ENCODE measurements around the gene TM9SF3.
A peak's percentile ranks its signal among the peaks of the same experiment; 100 is the strongest.

The TM9SF3 gene

GRCh38 chr10:96478355-96478754, 108.5 kb downstream of the TM9SF3 start:
- Histone ChIP-seq H3K4me3 (ENCODE audit: low read depth, low read length) (no peak overlapping the region), H3K4me1 (no peaks in the 10 kb centered on the region), H3K27me3 (no peaks in the 10 kb centered on the region; the same call in 1 of the 2 replicates), H3K36me3 (no peaks in the 10 kb centered on the region), H3K9me3 (no peaks in the 10 kb centered on the region)
- TF ChIP-seq, protein P1, sequence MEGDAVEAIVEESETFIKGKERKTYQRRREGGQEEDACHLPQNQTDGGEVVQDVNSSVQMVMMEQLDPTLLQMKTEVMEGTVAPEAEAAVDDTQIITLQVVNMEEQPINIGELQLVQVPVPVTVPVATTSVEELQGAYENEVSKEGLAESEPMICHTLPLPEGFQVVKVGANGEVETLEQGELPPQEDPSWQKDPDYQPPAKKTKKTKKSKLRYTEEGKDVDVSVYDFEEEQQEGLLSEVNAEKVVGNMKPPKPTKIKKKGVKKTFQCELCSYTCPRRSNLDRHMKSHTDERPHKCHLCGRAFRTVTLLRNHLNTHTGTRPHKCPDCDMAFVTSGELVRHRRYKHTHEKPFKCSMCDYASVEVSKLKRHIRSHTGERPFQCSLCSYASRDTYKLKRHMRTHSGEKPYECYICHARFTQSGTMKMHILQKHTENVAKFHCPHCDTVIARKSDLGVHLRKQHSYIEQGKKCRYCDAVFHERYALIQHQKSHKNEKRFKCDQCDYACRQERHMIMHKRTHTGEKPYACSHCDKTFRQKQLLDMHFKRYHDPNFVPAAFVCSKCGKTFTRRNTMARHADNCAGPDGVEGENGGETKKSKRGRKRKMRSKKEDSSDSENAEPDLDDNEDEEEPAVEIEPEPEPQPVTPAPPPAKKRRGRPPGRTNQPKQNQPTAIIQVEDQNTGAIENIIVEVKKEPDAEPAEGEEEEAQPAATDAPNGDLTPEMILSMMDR (IDR thresholded peaks at IDR 0.05; ENCODE audit: low read depth, low read length) = no peak
- DNase-seq = no peak

DNA sequence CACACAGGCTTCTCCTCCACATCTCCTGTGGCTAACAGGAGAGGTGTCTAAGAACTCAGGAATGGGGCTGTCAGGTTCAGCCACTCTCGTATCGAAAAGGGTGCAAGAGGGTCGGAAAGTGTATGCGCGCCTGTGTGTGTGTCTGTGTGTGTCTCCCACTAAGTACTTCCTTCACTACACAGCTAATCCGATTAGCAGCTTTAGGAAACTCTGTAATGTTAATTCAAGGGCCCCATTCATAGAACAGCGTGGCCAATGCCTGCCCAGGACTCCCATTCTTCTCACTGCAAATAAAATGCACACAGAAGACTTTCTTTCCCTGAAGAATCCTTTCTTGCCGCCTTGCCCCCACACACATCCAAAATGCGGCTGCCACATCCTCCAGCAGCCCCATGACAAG, 112.9 kb downstream of the TM9SF3 start:
- no peaks in the 10 kb centered on the region for H3K36me3 ChIP-seq
- H3K9me3 ChIP-seq = no peaks in the 10 kb centered on the region
- no peaks in the 10 kb centered on the region for H3K27me3 ChIP-seq
- no peak for DNase-seq
- TF ChIP-seq, protein P1 (IDR thresholded peaks at IDR 0.05; ENCODE audit: low read depth, low read length) = no peak
- no peaks in the 10 kb centered on the region for H3K4me1 ChIP-seq
- no peak overlapping the region for H3K4me3 ChIP-seq (ENCODE audit: low read depth, low read length)

DNA sequence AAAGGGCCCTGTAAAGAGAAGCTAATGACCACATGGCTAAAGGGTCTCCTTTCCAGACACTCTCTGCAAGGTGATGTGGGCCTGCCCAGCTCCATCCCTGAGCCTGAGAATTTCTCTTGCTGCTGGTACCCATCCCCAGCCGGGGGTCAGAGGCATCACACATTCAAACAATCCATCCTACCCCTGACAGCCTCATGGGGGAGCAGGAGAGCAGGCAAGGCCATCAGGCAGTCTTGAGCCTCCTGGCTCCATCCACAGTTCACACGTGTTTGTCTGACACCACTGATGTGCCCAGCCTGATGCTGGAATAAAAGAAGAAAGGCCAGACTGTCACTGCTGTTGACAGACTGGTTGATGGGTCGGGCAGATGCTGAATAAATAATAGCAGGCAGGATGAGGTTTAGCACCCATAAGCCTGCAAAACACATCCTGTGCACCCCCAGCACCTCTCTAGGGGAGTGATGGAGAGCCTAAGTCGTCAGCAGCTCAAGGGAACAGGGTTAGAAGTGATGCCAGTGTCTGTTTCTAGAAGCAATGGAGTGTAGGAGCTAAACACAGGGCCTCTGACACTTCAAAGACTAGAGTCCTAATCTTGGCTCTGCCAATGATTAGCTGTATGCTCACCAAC, 116.6 kb downstream of the TM9SF3 start:
- no peaks in the 10 kb centered on the region for H3K27me3 ChIP-seq
- TF ChIP-seq, protein P1 (IDR thresholded peaks at IDR 0.05; ENCODE audit: low read depth, low read length) = peak; percentile 68
- no peaks in the 10 kb centered on the region for H3K9me3 ChIP-seq
- DNase-seq = peak; percentile 55
- H3K36me3 ChIP-seq = no peaks in the 10 kb centered on the region
- no peaks in the 10 kb centered on the region for H3K4me1 ChIP-seq
- H3K4me3 ChIP-seq (ENCODE audit: low read depth, low read length) = no peak overlapping the region

- TF ChIP-seq, protein P1 (IDR thresholded peaks at IDR 0.05; ENCODE audit: low read depth, low read length) = no peak
- Histone ChIP-seq H3K9me3 (no peaks in the 10 kb centered on the region), H3K36me3 (no peaks in the 10 kb centered on the region), H3K4me3 (ENCODE audit: low read depth, low read length) (no peak overlapping the region), H3K27me3 (no peaks in the 10 kb centered on the region), H3K4me1 (no peaks in the 10 kb centered on the region)
- no peak for DNase-seq
Measured at GRCh38 chr10:96468845-96469244, 118.0 kb downstream of the TM9SF3 start.
